HG02870 (cell line): ENCODE data around the gene CD164L2.
"Not testable (repeated sequence)": the region's sequence is repeated elsewhere in the genome, so short reads cannot be mapped to it uniquely, and the experiment has no call there.

ENCODE experiments used
- ATAC-seq: cut with Tn5 transposase; IDR thresholded peaks from one replicate; pipeline ENCODE4 v1.9.1; 2021; ENCODE audit warnings: mild to moderate bottlenecking, moderate library complexity; ENCODE audit not compliant: unreplicated experiment

The CD164L2 gene

GRCh38 chr1:27391511-27392095 lies 8.5 kb upstream of the CD164L2 start:
- no peak for ATAC-seq

- no peak for ATAC-seq
Observed at GRCh38 chr1:27388337-27389005, 5.3 kb upstream of the CD164L2 start.

- ATAC-seq = not testable (repeated sequence)
Observed at GRCh38 chr1:27384797-27385196, 1.7 kb upstream of the CD164L2 start.

GRCh38 chr1:27383661-27384060 lies 528 bp upstream of the CD164L2 start:
- no peak for ATAC-seq

- ATAC-seq = no peak
Observed at GRCh38 chr1:27381969-27382762, 967 bp downstream of the CD164L2 start.

GRCh38 chr1:27380766-27381733 lies 2.1 kb downstream of the CD164L2 start:
- ATAC-seq = no peak

GRCh38 chr1:27380224-27380623 lies 2.9 kb downstream of the CD164L2 start:
- no peak for ATAC-seq

- ATAC-seq = no peak
Observed at GRCh38 chr1:27379564-27380122, 3.5 kb downstream of the CD164L2 start.

GRCh38 chr1:27377760-27378495 lies 5.2 kb downstream of the CD164L2 start:
- ATAC-seq = no peak

GRCh38 chr1:27374362-27375086 lies 8.6 kb downstream of the CD164L2 start, which contains the start of gene FCN3:
Gene FCN3 (minus strand): TSS chr1:27374824. CDS start chr1:27374818, 6 bp downstream.
- no peak for ATAC-seq

GRCh38 chr1:27372808-27373690 lies 10.1 kb downstream of the CD164L2 start:
- ATAC-seq = no peak

- ATAC-seq = no peak
Observed at GRCh38 chr1:27372022-27372807, 10.9 kb downstream of the CD164L2 start.

- no peak for ATAC-seq
Observed at GRCh38 chr1:27368869-27369582, 14.1 kb downstream of the CD164L2 start.

DNA sequence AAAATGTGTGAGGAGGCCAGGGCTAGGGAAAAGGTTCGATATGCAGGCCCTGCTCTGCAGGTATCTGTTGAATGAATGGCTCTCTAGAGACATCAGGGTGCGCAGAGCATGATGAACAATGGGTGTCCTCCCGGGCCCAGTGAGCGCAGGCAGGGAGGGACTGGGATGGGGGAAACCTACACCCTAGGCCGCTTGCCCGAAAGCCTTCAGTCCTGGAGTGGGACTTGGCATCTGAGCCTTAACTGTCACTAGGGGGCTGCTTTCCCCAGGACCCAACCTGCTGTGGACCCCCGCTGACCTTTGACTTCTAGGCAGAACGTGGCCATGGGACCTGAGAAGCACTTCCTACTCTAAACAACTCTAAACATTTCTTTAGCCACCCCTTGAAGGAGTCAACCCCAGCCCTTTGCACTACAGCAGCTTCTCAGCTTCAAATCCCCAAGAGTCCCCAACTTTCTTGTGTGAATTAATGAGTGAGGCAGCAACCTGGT lies 15.9 kb downstream of the CD164L2 start:
- no peak for ATAC-seq

DNA sequence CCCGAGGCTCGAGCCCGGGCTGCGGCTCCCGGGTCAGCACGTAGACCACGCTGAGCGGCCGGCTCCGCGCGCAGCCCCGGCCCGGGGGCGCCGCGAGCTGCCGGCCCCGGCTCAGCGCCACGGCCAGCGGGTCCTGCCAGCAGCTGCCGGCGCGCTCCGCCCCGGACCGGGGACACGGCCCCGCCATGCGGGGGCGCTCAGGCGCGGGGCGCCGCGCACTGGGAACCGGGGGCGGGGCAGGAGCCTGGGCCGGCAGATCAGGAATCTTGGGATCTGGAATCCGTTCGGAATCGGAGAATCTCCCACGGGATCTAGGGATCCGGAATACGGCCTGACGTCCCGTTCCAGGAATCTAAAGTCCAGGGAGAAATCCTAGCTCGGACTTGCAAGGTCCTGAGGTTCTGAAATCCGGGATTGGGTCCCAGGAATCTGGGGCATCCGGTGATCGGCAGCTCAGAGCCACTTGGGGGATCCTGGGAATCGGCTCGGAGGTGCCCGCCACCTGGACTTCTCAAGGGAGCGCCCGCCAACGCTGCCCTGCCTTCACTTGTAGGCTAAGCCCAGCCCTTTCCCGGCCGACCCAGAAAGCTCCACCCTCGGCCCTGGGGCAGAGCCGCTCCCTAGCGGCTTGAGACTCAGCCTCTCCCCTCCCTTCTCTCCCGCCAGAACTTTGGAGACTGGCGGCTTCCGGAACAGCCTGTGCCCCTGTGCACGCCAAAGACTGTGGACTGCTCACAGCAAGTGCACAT lies 16.5 kb downstream of the CD164L2 start, which contains the start of gene MAP3K6:
TSS of gene MAP3K6 (minus strand) at position 551 of the 749 bp plus-strand sequence. CDS start at position 187, 364 bp downstream.
- no peak for ATAC-seq

DNA sequence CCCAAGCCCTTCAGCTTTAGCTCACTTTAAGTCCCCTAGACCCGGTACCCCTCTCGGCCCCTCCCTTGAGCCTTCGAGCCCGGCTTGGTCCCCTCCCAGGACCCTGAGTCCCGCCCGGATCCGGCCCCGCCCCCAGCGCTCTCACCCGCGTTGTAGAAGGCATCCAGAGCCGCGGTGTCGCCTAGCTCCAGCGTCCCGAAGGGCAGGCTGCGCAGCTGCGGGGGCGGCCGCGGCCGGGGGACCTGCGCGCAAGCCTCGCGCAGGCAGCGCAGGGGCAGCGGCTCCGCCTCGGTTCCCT lies 17.1 kb downstream of the CD164L2 start:
- ATAC-seq = no peak
